Choroid plexus epithelial cell (primary cell): ENCODE data around the gene NLGN1.
A peak's percentile ranks its signal among the peaks of the same experiment; 100 is the strongest.

Experiments used
- DNase-seq: peaks from one replicate; pipeline ENCODE4 v3.0.0-alpha.2; 2010; ENCODE audit warnings: low read depth
- H3K4me3 ChIP-seq: 2 replicates; pipeline ENCODE4 v1.5.1; 2011; ENCODE audit warnings: low read depth, mild to moderate bottlenecking, control low read depth, low read length, moderate library complexity
- TF ChIP-seq, protein P1 (sequence below): conservative IDR thresholded peaks from 2 replicates; pipeline ENCODE4 v1.5.1; 2011; ENCODE audit warnings: low read depth, mild to moderate bottlenecking, control low read depth, inconsistent platforms, low read length, moderate library complexity

The NLGN1 gene

DNA sequence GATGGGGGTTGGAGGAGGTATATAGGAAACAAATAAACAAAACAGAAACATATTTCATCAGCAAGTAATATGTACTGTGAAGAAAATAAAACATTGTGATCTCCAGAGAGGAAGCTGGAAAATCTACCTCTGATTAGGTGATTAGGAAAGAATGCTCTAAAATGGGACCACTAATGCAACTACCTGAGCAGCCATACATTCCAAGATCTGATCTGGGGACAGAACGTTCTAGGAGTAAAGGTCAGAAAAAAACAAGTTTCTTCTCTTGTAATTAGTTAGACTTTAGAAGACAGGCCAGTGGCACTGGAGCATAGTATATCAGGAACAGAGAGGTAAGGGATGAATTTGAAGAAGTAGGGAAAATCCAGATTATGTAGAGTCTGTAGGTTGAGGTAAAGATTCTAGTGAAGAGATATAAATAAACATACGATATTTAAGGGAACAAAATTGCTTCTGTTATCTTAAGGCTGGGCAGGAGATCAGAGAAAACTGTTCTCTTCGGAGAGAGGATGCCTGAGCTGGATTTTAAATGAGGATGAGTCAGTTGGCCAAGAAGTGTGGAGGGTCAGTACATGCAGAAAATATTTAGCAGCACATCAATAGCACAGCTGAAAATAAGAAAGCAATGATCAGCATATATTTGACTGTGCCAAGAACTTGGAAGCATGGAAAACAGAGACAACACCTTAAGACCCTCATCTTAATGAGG lies 429.5 kb downstream of the NLGN1 start:
- DNase-seq, result peak; percentile 42

DNA sequence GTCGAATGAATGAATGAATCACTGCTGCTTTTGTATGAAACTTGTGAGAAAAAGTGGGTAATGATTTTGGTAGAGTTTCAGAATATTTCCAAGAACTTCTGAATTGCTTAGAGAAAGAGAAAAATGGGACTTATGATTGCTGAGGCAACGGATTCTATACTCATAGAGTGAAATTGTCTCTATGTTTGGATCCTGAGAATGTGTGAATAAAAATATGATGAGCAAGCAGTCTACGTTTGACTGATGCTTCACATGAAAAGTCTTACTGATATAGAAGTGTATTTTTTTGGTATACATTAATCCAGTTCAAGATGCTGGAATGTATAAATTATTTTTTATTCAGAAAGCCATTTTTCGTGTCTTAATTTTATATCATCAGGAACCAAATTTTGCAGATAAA lies 441.1 kb downstream of the NLGN1 start:
- TF ChIP-seq, protein P1, sequence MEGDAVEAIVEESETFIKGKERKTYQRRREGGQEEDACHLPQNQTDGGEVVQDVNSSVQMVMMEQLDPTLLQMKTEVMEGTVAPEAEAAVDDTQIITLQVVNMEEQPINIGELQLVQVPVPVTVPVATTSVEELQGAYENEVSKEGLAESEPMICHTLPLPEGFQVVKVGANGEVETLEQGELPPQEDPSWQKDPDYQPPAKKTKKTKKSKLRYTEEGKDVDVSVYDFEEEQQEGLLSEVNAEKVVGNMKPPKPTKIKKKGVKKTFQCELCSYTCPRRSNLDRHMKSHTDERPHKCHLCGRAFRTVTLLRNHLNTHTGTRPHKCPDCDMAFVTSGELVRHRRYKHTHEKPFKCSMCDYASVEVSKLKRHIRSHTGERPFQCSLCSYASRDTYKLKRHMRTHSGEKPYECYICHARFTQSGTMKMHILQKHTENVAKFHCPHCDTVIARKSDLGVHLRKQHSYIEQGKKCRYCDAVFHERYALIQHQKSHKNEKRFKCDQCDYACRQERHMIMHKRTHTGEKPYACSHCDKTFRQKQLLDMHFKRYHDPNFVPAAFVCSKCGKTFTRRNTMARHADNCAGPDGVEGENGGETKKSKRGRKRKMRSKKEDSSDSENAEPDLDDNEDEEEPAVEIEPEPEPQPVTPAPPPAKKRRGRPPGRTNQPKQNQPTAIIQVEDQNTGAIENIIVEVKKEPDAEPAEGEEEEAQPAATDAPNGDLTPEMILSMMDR, result no peak
- H3K4me3 ChIP-seq, result no peak overlapping the region
- DNase-seq, result no peak

More for the DNA sequence above, 429.5 kb downstream of the NLGN1 start:
- TF ChIP-seq, protein P1, result no peak
- H3K4me3 ChIP-seq, result no peak overlapping the region

DNA sequence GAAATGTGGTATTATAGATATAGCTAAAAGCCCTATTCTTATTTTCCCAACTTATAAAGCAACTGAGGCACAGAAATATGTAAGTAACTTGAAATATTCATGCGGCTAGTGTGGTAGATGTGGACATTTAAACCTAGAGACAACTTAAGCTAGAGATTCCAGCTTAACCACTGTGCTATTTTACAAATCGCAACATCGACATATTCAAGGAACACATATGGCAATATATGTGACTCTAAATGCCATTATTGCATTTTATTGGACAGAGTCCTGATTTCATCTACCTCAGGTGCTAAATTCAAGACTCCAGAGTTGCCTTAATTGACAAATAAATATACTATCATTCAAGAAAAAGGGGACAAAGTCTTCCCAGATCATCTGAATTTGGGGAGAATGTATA lies 442.3 kb downstream of the NLGN1 start:
- DNase-seq, result no peak
- TF ChIP-seq, protein P1, result no peak
- H3K4me3 ChIP-seq, result no peak overlapping the region

DNA sequence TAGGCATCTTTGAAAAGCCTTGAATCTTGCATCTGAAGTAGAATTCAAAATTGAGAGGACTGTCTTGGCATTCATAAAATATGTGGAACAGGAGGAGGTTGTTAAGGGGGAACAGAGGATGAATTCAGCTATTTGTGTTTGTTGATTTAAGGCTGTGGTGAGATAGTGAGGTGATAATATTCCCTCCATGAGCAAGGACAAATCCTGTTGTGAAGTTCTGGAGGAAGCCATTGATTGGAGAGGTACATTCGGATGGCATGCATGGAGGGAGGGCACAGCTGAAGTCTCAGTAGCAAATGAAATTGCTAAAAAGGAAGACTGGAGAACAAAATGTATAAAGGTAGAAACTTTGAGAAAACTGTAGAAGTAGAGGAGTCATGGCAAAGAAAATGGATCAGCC lies 443.8 kb downstream of the NLGN1 start:
- no peak overlapping the region for H3K4me3 ChIP-seq
- TF ChIP-seq, protein P1, result no peak
- peak; percentile 5 for DNase-seq

DNA sequence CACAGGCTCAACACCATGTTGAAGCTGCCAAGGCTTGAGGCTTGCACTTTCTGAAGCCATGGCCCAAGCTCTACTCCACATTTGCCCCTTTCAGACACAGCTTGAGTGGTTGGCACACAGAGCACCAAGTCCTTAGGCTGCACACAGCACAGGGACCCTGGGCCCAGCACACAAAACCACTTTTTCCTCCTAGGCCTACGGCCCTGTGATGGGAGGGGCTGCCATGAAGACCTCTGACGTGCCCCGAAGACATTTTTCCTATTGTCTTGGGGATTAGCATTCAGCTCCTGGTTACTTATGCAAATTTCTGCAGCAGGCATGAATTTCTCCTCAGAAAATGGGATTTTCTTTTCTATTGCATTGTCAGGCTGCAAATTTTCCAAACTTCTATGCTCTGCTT lies 445.5 kb downstream of the NLGN1 start:
- DNase-seq, result no peak
- TF ChIP-seq, protein P1, result no peak
- no peak overlapping the region for H3K4me3 ChIP-seq

DNA sequence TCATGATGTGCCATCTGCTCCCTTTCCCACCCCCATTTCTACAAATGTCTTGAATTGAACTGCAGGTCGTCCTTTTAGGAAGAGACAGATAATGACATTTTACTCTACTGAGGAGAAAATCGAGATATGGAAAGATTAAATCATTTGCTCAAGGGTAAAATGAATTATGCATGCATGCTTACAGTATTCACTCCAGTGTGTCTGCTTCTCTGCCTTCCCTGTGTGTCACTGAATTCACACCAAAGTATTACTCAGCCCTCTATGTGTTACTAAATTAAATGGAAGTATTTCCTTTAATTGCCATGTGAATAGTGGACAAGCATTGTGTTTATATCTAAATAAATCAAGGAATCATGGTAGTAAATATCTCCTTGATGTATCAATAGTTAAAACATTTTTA lies 449.0 kb downstream of the NLGN1 start:
- TF ChIP-seq, protein P1, result no peak
- no peak overlapping the region for H3K4me3 ChIP-seq
- DNase-seq, result no peak

DNA sequence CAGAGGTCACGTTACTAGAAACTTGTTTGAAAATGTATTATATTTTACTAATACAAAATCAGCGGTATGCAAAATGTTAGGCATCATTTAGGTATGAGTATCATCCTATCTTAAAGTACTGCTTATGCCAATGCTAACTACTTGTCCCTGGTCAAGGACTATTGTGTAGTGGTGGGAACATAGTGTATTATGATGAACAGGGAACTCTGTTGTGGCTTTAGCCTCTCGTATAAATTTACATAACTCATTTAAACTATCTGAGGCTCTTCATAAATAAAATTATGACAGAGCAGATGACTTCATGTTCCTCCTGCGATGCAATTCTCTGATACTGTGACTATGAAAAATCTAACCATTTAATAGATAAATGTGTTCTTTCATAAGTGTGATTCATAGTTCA lies 451.9 kb downstream of the NLGN1 start:
- TF ChIP-seq, protein P1, result no peak
- H3K4me3 ChIP-seq, result no peak overlapping the region
- DNase-seq, result no peak
